Measurements from ENCODE around the gene YRDC.

Gene YRDC

GRCh38 chr1:37759451-37759850 is 48.6 kb downstream of the YRDC start:
- Histone ChIP-seq H3K23ac (ENCODE audit: low read length in 2 of 2) (no peak overlapping the region), H3K27me3 (ENCODE audit: control insufficient read depth in 1 of 2, insufficient read depth in 1 of 2, low read length in 2 of 2) (peaks cover 84 to 90% of the 10 kb centered on the region in 2 experiments), H4K91ac (ENCODE audit: low read length) (no peak overlapping the region), H3K36me3 (ENCODE audit: control insufficient read depth in 1 of 2, insufficient read depth in 2 of 2, low read depth in 1 of 2, low read length in 2 of 2) (peaks cover 0 to 3% of the 10 kb centered on the region in 2 experiments), H2BK15ac (ENCODE audit: low read depth, poor library complexity, severe bottlenecking) (no peak overlapping the region), H2AK5ac (ENCODE audit: low read length, severe bottlenecking) (no peak overlapping the region), H3K27ac (ENCODE audit: low read length, poor library complexity, severe bottlenecking) (no peak overlapping the region), H3K4me1 (ENCODE audit: control insufficient read depth, insufficient read depth, low read depth, low read length) (no peaks in the 10 kb centered on the region), H3K79me1 (replicated peaks; ENCODE audit: low read length, poor library complexity, severe bottlenecking) (no peaks in the 10 kb centered on the region), H3K4me3 (ENCODE audit: insufficient read depth in 1 of 2, low read depth in 1 of 2, low read length in 2 of 2) (no peak overlapping the region), H2BK120ac (ENCODE audit: low read depth, low read length) (no peak overlapping the region), H3K9ac (ENCODE audit: low read length) (no peak overlapping the region), H3K18ac (ENCODE audit: low read depth in 1 of 2, low read length in 2 of 2) (no peak overlapping the region), H3K4ac (ENCODE audit: low read depth in 1 of 2, low read length in 2 of 2) (no peak overlapping the region), H2AFZ (ENCODE audit: low read depth, low read length) (no peak overlapping the region), H2BK5ac (ENCODE audit: low read depth, low read length, poor library complexity, severe bottlenecking) (no peak overlapping the region), H3K14ac (ENCODE audit: low read length in 2 of 2) (no peak overlapping the region), H3K4me2 (ENCODE audit: low read length, poor library complexity, severe bottlenecking) (no peak overlapping the region), H4K8ac (ENCODE audit: low read length) (no peak overlapping the region), H2BK12ac (ENCODE audit: low read length in 2 of 2) (no peak overlapping the region), H3K9me3 (ENCODE audit: control insufficient read depth, low read length) (no peaks in the 10 kb centered on the region)
- DNase-seq = no peak
- WGBS = 86% methylated on average over 1 of the region's 2 CpGs

DNA sequence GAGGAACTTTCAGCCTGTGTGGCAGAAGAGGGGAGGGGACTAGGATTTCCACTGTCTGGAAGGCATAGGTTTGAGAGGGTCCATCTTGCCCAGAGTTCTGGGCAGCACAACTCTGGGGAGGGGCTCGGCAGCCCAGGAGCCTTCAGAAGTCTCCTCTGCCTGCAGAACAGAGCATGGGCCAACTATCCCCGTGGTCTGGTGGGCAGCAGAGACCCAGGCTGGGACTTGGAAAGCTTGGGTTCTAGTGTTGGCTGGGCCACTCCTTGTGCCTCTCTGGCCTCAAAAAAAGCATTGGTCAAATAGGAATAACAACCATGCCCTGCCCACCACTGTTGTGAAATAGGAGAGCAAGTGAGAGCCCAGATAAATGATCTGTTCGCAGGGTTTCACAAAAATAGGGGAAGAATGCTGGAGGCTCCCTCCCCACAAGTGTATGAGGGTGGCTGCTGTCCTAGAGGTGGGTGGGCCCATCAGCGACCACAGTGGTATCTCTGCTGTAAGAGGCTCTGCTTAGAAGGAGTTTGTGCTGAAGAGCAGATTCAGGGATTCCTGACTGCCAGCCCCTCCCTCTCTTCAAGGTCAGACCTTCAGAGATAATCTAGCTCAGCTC is 52.0 kb downstream of the YRDC start:
- H4K91ac ChIP-seq (ENCODE audit: low read length) = no peak overlapping the region
- H2BK12ac ChIP-seq (ENCODE audit: low read length in 2 of 2) = no peak overlapping the region
- H3K9ac ChIP-seq (ENCODE audit: low read length) = no peak overlapping the region
- H3K9me3 ChIP-seq (ENCODE audit: control insufficient read depth, low read length) = no peaks in the 10 kb centered on the region
- no peak overlapping the region for H3K18ac ChIP-seq (ENCODE audit: low read depth in 1 of 2, low read length in 2 of 2)
- no peak overlapping the region for H2BK120ac ChIP-seq (ENCODE audit: low read depth, low read length)
- no peaks in the 10 kb centered on the region for H3K79me1 ChIP-seq (replicated peaks; ENCODE audit: low read length, poor library complexity, severe bottlenecking)
- no peak for DNase-seq
- no peak overlapping the region for H3K4me3 ChIP-seq (ENCODE audit: insufficient read depth in 1 of 2, low read depth in 1 of 2, low read length in 2 of 2)
- H2AK5ac ChIP-seq (ENCODE audit: low read length, severe bottlenecking) = no peak overlapping the region
- 79% methylated on average over 4 of the region's 4 CpGs for WGBS
- H3K4ac ChIP-seq (ENCODE audit: low read depth in 1 of 2, low read length in 2 of 2) = no peak overlapping the region
- peaks cover 9% of the 10 kb centered on the region for H3K4me1 ChIP-seq (ENCODE audit: control insufficient read depth, insufficient read depth, low read depth, low read length)
- H3K23ac ChIP-seq (ENCODE audit: low read length in 2 of 2) = no peak overlapping the region
- no peak overlapping the region for H2AFZ ChIP-seq (ENCODE audit: low read depth, low read length)
- no peaks in the 10 kb centered on the region for H3K36me3 ChIP-seq (ENCODE audit: control insufficient read depth in 1 of 2, insufficient read depth in 2 of 2, low read depth in 1 of 2, low read length in 2 of 2)
- no peak overlapping the region for H3K27ac ChIP-seq (ENCODE audit: low read length, poor library complexity, severe bottlenecking)
- H3K27me3 ChIP-seq (ENCODE audit: control insufficient read depth in 1 of 2, insufficient read depth in 1 of 2, low read length in 2 of 2) = peaks cover 80 to 85% of the 10 kb centered on the region in 2 experiments
- no peak overlapping the region for H3K4me2 ChIP-seq (ENCODE audit: low read length, poor library complexity, severe bottlenecking)
- no peak overlapping the region for H4K8ac ChIP-seq (ENCODE audit: low read length)
- no peak overlapping the region for H3K14ac ChIP-seq (ENCODE audit: low read length in 2 of 2)
- H2BK15ac ChIP-seq (ENCODE audit: low read depth, poor library complexity, severe bottlenecking) = no peak overlapping the region
- H2BK5ac ChIP-seq (ENCODE audit: low read depth, low read length, poor library complexity, severe bottlenecking) = no peak overlapping the region

DNA sequence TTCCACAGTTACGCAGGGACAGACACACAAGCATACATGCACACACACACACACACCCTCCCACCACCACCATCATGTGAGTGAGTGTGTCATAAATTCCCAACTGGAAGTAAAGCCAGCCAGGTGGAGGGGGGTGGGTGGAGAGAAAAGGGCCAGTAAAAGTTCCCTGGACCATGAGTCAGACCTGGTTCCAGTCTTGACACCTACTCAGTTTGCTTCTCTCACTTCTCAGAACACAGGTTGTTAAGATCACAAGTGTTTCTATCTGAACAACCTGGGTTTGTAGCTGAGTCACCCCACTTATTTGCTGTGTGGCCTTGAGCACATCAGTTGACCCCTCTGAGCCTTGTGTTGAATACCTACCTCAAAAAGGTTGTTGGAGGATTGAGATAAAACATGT is 52.7 kb downstream of the YRDC start:
- Histone ChIP-seq H3K23ac (ENCODE audit: low read length in 2 of 2) (no peak overlapping the region), H3K4me1 (ENCODE audit: control insufficient read depth, insufficient read depth, low read depth, low read length) (peaks cover 9% of the 10 kb centered on the region), H2BK5ac (ENCODE audit: low read depth, low read length, poor library complexity, severe bottlenecking) (no peak overlapping the region), H3K79me1 (replicated peaks; ENCODE audit: low read length, poor library complexity, severe bottlenecking) (no peaks in the 10 kb centered on the region), H2BK120ac (ENCODE audit: low read depth, low read length) (no peak overlapping the region), H2AK5ac (ENCODE audit: low read length, severe bottlenecking) (no peak overlapping the region), H3K27me3 (ENCODE audit: control insufficient read depth in 1 of 2, insufficient read depth in 1 of 2, low read length in 2 of 2) (peaks cover 82 to 87% of the 10 kb centered on the region in 2 experiments), H3K9ac (ENCODE audit: low read length) (no peak overlapping the region), H2AFZ (ENCODE audit: low read depth, low read length) (no peak overlapping the region), H3K36me3 (ENCODE audit: control insufficient read depth in 1 of 2, insufficient read depth in 2 of 2, low read depth in 1 of 2, low read length in 2 of 2) (no peaks in the 10 kb centered on the region), H2BK15ac (ENCODE audit: low read depth, poor library complexity, severe bottlenecking) (no peak overlapping the region), H3K14ac (ENCODE audit: low read length in 2 of 2) (no peak overlapping the region), H3K4ac (ENCODE audit: low read depth in 1 of 2, low read length in 2 of 2) (no peak overlapping the region), H3K27ac (ENCODE audit: low read length, poor library complexity, severe bottlenecking) (no peak overlapping the region), H4K8ac (ENCODE audit: low read length) (no peak overlapping the region), H3K9me3 (ENCODE audit: control insufficient read depth, low read length) (no peaks in the 10 kb centered on the region), H2BK12ac (ENCODE audit: low read length in 2 of 2) (no peak overlapping the region), H3K4me3 (ENCODE audit: insufficient read depth in 1 of 2, low read depth in 1 of 2, low read length in 2 of 2) (peak overlapping the region in 1 of 2 experiments; percentile 11), H4K91ac (ENCODE audit: low read length) (no peak overlapping the region), H3K4me2 (ENCODE audit: low read length, poor library complexity, severe bottlenecking) (no peak overlapping the region), H3K18ac (ENCODE audit: low read depth in 1 of 2, low read length in 2 of 2) (no peak overlapping the region)
- WGBS = no CpG with 5 or more reads among the region's 1 CpG
- no peak for DNase-seq

GRCh38 chr1:37753473-37754321 is 54.3 kb downstream of the YRDC start:
- H3K4ac ChIP-seq (ENCODE audit: low read depth in 1 of 2, low read length in 2 of 2) = peak overlapping the region in 1 of 2 experiments; percentile 13
- H3K18ac ChIP-seq (ENCODE audit: low read depth in 1 of 2, low read length in 2 of 2) = no peak overlapping the region
- no peak overlapping the region for H4K91ac ChIP-seq (ENCODE audit: low read length)
- peaks cover 66 to 76% of the 10 kb centered on the region in 2 experiments for H3K27me3 ChIP-seq (ENCODE audit: control insufficient read depth in 1 of 2, insufficient read depth in 1 of 2, low read length in 2 of 2)
- H2AFZ ChIP-seq (ENCODE audit: low read depth, low read length) = no peak overlapping the region
- no peak overlapping the region for H4K8ac ChIP-seq (ENCODE audit: low read length)
- no peak overlapping the region for H2BK120ac ChIP-seq (ENCODE audit: low read depth, low read length)
- no peak overlapping the region for H3K27ac ChIP-seq (ENCODE audit: low read length, poor library complexity, severe bottlenecking)
- H3K9me3 ChIP-seq (ENCODE audit: control insufficient read depth, low read length) = no peaks in the 10 kb centered on the region
- H2BK15ac ChIP-seq (ENCODE audit: low read depth, poor library complexity, severe bottlenecking) = no peak overlapping the region
- WGBS = 15% methylated on average over 47 of the region's 52 CpGs
- no peak overlapping the region for H3K23ac ChIP-seq (ENCODE audit: low read length in 2 of 2)
- H3K4me3 ChIP-seq (ENCODE audit: insufficient read depth in 1 of 2, low read depth in 1 of 2, low read length in 2 of 2) = no peak overlapping the region
- no peaks in the 10 kb centered on the region for H3K36me3 ChIP-seq (ENCODE audit: control insufficient read depth in 1 of 2, insufficient read depth in 2 of 2, low read depth in 1 of 2, low read length in 2 of 2)
- no peak overlapping the region for H2AK5ac ChIP-seq (ENCODE audit: low read length, severe bottlenecking)
- no peak overlapping the region for H2BK12ac ChIP-seq (ENCODE audit: low read length in 2 of 2)
- DNase-seq = no peak
- no peak overlapping the region for H2BK5ac ChIP-seq (ENCODE audit: low read depth, low read length, poor library complexity, severe bottlenecking)
- no peak overlapping the region for H3K9ac ChIP-seq (ENCODE audit: low read length)
- H3K79me1 ChIP-seq (replicated peaks; ENCODE audit: low read length, poor library complexity, severe bottlenecking) = no peaks in the 10 kb centered on the region
- peak overlapping the region; percentile 13 for H3K4me2 ChIP-seq (ENCODE audit: low read length, poor library complexity, severe bottlenecking)
- H3K14ac ChIP-seq (ENCODE audit: low read length in 2 of 2) = peak overlapping the region in 1 of 2 experiments; percentile 26
- peaks cover 9% of the 10 kb centered on the region for H3K4me1 ChIP-seq (ENCODE audit: control insufficient read depth, insufficient read depth, low read depth, low read length)
